ENCODE results near the gene STYXL1. TPM values are rescaled to one million over a fixed set of nuclear protein-coding genes. Genes with fewer than 3 reads are reported as not detected.
"Not testable (repeated sequence)": the region's sequence is repeated elsewhere in the genome, so short reads cannot be mapped to it uniquely, and the experiment has no call there.

The STYXL1 gene
- total and polyA plus RNA-seq, 4 donors: 16.4 to 27.5 (median 17.1) TPM

GRCh38 chr7:76029682-76030081, 18.1 kb downstream of the STYXL1 start:
- not testable (repeated sequence) for H3K27ac ChIP-seq (ENCODE audit: low read depth in 1 of 2, low read length in 2 of 2); H3K9me3 ChIP-seq (ENCODE audit: control insufficient read depth in 4 of 4, low read length in 3 of 4); H3K36me3 ChIP-seq (ENCODE audit: control insufficient read depth in 4 of 4, insufficient read depth in 3 of 4, low read depth in 1 of 4, low read length in 3 of 4); H3K27me3 ChIP-seq (ENCODE audit: control insufficient read depth in 4 of 4, insufficient read depth in 4 of 4, low read length in 3 of 4); H3K9ac ChIP-seq (ENCODE audit: low read depth in 1 of 2, low read length in 2 of 2); H3K4me1 ChIP-seq (ENCODE audit: control insufficient read depth in 4 of 4, insufficient read depth in 4 of 4, low read length in 3 of 4); DNase-seq (ENCODE audit: low spot score); H3K4me3 ChIP-seq (ENCODE audit: low read depth in 1 of 3, low read length in 3 of 3)
- WGBS: 95% methylated on average over 7 of the region's 7 CpGs
- peak in 1 of 2 donors; percentile 37 for TF ChIP-seq RAD21 (IDR thresholded peaks at IDR 0.05)

GRCh38 chr7:76023002-76023401, 24.8 kb downstream of the STYXL1 start:
- WGBS: 64% methylated on average over 4 of the region's 4 CpGs
- no peak overlapping the region for H3K9ac ChIP-seq (ENCODE audit: low read depth in 1 of 2, low read length in 2 of 2)
- DNase-seq (ENCODE audit: low spot score): no peak
- TF ChIP-seq HNF4G (IDR thresholded peaks at IDR 0.05) (no peak), JUND (IDR thresholded peaks at IDR 0.05) (no peak), YY1 (IDR thresholded peaks at IDR 0.05) (no peak), EGR1 (IDR thresholded peaks at IDR 0.05; ENCODE audit: low read depth in 2 of 2) (no peak), RXRA (IDR thresholded peaks at IDR 0.05) (no peak), ZBTB33 (IDR thresholded peaks at IDR 0.05) (no peak), FOXA1 (IDR thresholded peaks at IDR 0.05) (no peak), SP1 (IDR thresholded peaks at IDR 0.05) (no peak), TAF1 (conservative IDR thresholded peaks at IDR 0.05) (no peak), RAD21 (IDR thresholded peaks at IDR 0.05) (no peak), GABPA (IDR thresholded peaks at IDR 0.05 in 1 of 2, conservative IDR thresholded peaks at IDR 0.05 in 1 of 2) (no peak), HNF4A (conservative IDR thresholded peaks at IDR 0.05) (no peak), NR2F2 (IDR thresholded peaks at IDR 0.05) (no peak)
- TF ChIP-seq, protein P1, sequence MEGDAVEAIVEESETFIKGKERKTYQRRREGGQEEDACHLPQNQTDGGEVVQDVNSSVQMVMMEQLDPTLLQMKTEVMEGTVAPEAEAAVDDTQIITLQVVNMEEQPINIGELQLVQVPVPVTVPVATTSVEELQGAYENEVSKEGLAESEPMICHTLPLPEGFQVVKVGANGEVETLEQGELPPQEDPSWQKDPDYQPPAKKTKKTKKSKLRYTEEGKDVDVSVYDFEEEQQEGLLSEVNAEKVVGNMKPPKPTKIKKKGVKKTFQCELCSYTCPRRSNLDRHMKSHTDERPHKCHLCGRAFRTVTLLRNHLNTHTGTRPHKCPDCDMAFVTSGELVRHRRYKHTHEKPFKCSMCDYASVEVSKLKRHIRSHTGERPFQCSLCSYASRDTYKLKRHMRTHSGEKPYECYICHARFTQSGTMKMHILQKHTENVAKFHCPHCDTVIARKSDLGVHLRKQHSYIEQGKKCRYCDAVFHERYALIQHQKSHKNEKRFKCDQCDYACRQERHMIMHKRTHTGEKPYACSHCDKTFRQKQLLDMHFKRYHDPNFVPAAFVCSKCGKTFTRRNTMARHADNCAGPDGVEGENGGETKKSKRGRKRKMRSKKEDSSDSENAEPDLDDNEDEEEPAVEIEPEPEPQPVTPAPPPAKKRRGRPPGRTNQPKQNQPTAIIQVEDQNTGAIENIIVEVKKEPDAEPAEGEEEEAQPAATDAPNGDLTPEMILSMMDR (IDR thresholded peaks at IDR 0.05; ENCODE audit: low read depth, low read length, missing input control): no peak
- TF ChIP-seq, protein P2, sequence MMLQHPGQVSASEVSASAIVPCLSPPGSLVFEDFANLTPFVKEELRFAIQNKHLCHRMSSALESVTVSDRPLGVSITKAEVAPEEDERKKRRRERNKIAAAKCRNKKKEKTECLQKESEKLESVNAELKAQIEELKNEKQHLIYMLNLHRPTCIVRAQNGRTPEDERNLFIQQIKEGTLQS (IDR thresholded peaks at IDR 0.05): no peak
- TF ChIP-seq, protein P3, sequence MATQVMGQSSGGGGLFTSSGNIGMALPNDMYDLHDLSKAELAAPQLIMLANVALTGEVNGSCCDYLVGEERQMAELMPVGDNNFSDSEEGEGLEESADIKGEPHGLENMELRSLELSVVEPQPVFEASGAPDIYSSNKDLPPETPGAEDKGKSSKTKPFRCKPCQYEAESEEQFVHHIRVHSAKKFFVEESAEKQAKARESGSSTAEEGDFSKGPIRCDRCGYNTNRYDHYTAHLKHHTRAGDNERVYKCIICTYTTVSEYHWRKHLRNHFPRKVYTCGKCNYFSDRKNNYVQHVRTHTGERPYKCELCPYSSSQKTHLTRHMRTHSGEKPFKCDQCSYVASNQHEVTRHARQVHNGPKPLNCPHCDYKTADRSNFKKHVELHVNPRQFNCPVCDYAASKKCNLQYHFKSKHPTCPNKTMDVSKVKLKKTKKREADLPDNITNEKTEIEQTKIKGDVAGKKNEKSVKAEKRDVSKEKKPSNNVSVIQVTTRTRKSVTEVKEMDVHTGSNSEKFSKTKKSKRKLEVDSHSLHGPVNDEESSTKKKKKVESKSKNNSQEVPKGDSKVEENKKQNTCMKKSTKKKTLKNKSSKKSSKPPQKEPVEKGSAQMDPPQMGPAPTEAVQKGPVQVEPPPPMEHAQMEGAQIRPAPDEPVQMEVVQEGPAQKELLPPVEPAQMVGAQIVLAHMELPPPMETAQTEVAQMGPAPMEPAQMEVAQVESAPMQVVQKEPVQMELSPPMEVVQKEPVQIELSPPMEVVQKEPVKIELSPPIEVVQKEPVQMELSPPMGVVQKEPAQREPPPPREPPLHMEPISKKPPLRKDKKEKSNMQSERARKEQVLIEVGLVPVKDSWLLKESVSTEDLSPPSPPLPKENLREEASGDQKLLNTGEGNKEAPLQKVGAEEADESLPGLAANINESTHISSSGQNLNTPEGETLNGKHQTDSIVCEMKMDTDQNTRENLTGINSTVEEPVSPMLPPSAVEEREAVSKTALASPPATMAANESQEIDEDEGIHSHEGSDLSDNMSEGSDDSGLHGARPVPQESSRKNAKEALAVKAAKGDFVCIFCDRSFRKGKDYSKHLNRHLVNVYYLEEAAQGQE (IDR thresholded peaks at IDR 0.05): no peak
- no peaks in the 10 kb centered on the region for H3K9me3 ChIP-seq (ENCODE audit: control insufficient read depth in 4 of 4, low read length in 3 of 4)
- no peak overlapping the region for H3K27ac ChIP-seq (ENCODE audit: low read depth in 1 of 2, low read length in 2 of 2)
- no peaks in the 10 kb centered on the region for H3K27me3 ChIP-seq (ENCODE audit: control insufficient read depth in 4 of 4, insufficient read depth in 4 of 4, low read length in 3 of 4)
- H3K36me3 ChIP-seq (ENCODE audit: control insufficient read depth in 4 of 4, insufficient read depth in 3 of 4, low read depth in 1 of 4, low read length in 3 of 4): peaks cover 7 to 16% (median 11%) of the 10 kb centered on the region in 4 donors
- no peak overlapping the region for H3K4me3 ChIP-seq (ENCODE audit: low read depth in 1 of 3, low read length in 3 of 3)
- H3K4me1 ChIP-seq (ENCODE audit: control insufficient read depth in 4 of 4, insufficient read depth in 4 of 4, low read length in 3 of 4): no peaks in the 10 kb centered on the region

Measured in liver (tissue), 9 donors.